K562 (cell line): ENCODE results near the gene MFSD11.

Experiments used
- BHLHE40 ChIP-seq: IDR thresholded peaks from 2 replicates; pipeline ENCODE4 v1.6.1; 2011; ENCODE audit warnings: low read length, improper control_type of control experiment
- MEF2A ChIP-seq: IDR thresholded peaks from 2 replicates; pipeline ENCODE4 v1.6.1; 2011; ENCODE audit warnings: low read depth, mild to moderate bottlenecking, low read length, moderate library complexity; ENCODE audit not compliant: control insufficient read depth
- MEF2D ChIP-seq: conservative IDR thresholded peaks from 2 replicates; pipeline ENCODE4 v1.6.1; 2016; ENCODE audit warnings: low read depth, missing genetic modification characterization, missing compliant biosample characterization
- TF ChIP-seq, protein P1 (sequence below): fragments of 250-450 bp; sonication (Bioruptor Pico); IDR thresholded peaks from 2 replicates; pipeline ENCODE4 v1.4.0; 2020; ENCODE audit warnings: mild to moderate bottlenecking, moderate library complexity, borderline replicate concordance
- TF ChIP-seq, protein P2 (sequence below), 3 experiments: fragments of 200-800 bp in 1 of 3; sonication (Bioruptor generic) in 1 of 3; sonication (generic) in 1 of 3; formaldehyde crosslinking in 1 of 3; IDR thresholded peaks; 2 replicates each; pipeline versions ENCODE4 v1.6.1 to v1.8.0; 2016 to 2022; ENCODE audit warnings: mild to moderate bottlenecking in 2 of 3, missing compliant biosample characterization in 2 of 3, missing genetic modification characterization in 2 of 3, missing genetic modification reagents in 1 of 3

DNA sequence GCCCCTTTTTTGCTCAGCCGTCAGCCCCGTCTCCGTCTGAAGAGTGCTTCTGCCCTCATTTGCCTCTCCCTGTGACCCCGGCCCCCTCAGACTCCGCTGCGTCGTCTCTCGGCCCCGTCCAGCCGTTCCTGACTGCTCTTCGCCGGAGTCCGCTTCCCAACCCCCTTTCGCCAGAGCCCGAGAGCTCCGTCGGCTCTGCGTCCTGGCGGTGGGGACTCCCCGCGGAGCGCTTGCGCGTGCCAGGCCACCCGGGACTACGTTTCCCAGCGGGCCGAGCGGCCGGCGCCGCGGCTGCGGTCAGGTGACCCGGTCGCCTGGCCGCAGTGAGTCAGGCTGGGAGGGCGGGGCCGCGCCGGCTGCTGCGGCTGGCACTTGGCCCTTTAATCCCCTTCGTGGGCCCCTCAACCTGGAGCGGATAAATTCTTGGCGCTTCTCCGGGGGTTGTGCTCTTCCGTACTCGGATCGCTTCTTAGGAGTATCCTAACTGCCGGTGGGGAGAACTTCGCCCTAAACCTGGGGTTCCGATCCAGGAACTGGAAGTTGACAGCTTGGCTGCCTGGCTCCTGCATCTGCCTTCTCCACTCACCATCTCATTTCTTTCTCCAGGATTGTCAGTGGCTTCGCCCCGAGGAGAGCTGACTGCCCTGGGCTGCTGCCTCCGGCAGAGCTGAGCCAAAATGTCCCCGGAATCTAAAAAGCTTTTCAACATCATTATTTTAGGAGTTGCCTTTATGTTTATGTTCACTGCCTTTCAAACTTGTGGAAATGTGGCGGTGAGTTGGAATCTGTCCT is at the start of gene MFSD11:
- TF ChIP-seq, protein P1, sequence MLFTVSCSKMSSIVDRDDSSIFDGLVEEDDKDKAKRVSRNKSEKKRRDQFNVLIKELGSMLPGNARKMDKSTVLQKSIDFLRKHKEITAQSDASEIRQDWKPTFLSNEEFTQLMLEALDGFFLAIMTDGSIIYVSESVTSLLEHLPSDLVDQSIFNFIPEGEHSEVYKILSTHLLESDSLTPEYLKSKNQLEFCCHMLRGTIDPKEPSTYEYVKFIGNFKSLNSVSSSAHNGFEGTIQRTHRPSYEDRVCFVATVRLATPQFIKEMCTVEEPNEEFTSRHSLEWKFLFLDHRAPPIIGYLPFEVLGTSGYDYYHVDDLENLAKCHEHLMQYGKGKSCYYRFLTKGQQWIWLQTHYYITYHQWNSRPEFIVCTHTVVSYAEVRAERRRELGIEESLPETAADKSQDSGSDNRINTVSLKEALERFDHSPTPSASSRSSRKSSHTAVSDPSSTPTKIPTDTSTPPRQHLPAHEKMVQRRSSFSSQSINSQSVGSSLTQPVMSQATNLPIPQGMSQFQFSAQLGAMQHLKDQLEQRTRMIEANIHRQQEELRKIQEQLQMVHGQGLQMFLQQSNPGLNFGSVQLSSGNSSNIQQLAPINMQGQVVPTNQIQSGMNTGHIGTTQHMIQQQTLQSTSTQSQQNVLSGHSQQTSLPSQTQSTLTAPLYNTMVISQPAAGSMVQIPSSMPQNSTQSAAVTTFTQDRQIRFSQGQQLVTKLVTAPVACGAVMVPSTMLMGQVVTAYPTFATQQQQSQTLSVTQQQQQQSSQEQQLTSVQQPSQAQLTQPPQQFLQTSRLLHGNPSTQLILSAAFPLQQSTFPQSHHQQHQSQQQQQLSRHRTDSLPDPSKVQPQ (CRISPR knock-in tag) = no peak
- peak; percentile 95 for TF ChIP-seq BHLHE40
- TF ChIP-seq MEF2A = no peak
- TF ChIP-seq, protein P2, sequence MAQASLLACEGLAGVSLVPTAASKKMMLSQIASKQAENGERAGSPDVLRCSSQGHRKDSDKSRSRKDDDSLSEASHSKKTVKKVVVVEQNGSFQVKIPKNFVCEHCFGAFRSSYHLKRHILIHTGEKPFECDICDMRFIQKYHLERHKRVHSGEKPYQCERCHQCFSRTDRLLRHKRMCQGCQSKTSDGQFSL (CRISPR knock-in tag; IDR thresholded peaks at IDR 0.05) = no peak
- TF ChIP-seq, protein P2 (tag; IDR thresholded peaks at IDR 0.05) = no peak
- TF ChIP-seq MEF2D (tag) = no peak
